ENCODE measurements around the gene TBC1D1.

Gene TBC1D1

DNA sequence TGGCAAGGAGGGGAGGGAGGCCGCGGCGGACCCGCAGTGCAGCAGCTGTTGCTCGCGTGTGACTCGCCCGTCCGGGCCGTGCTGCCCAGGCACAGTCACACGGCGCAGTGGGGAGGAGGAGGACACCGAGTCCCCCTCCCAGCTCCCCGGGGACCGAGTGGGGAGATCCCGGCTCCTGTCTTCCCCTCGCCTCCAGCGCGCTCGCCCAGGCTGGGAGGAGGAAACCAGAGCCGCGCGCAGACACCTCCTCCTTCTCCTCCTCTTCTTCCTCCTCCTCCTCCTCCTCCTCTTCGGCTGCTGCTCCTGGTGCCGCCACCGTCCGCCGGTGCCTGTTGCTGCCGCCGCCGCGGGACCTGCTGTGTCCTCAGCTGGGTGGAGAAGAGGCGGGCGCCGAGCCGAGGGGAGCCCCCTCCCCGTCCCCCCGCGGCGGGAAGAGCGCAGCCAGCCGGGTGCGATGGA lies at the start of gene TBC1D1:
TSS of gene TBC1D1 (plus strand) at position 284 of the 459 bp plus-strand sequence. CDS start 11,012 bp downstream, outside the sequence.
- peak within 1 kb of the TSS; percentile 65 for H3K4me3 ChIP-seq (ENCODE audit: low read depth, low read length)
- TF ChIP-seq CTCF (IDR thresholded peaks at IDR 0.05; ENCODE audit: low read depth, low read length): no peak

DNA sequence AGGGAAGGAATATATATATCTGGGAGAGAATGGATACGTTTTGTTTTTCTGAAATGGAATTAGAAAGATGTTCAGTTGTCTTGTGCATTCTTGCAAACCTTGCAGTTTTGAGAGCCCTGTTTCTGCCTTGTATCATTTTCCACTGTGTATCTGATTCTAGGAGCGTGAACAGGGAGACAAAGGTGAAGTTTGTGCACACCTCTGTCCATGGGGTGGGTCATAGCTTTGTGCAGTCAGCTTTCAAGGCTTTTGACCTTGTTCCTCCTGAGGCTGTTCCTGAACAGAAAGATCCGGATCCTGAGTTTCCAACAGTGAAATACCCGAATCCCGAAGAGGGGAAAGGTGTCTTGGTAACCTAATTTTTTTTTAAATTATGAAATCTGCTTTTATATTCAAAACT lies 46.7 kb upstream of the TBC1D1 start:
- no peak for TF ChIP-seq CTCF (IDR thresholded peaks at IDR 0.05; ENCODE audit: low read depth, low read length)
- H3K4me3 ChIP-seq (ENCODE audit: low read depth, low read length): no peak overlapping the region

DNA sequence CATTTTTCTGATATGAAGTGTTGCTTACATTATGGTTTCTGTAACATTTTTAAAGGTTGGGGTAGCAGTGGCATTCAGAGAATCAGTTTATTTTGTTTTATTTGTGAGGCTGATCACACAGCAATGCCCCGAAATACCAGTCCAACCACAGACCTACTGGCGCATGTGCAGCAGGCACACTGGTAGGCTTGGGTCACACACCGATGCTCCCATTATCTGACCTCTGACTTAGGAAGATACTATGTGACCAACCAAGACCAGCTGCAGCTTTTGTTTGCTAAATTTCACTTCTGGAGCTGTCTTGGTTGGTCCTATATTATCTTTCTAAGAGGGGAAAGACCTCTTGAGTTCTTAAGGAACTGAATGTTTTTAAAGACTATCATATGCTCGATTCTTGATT lies 45.7 kb upstream of the TBC1D1 start:
- no peak overlapping the region for H3K4me3 ChIP-seq (ENCODE audit: low read depth, low read length)
- no peak for TF ChIP-seq CTCF (IDR thresholded peaks at IDR 0.05; ENCODE audit: low read depth, low read length)

DNA sequence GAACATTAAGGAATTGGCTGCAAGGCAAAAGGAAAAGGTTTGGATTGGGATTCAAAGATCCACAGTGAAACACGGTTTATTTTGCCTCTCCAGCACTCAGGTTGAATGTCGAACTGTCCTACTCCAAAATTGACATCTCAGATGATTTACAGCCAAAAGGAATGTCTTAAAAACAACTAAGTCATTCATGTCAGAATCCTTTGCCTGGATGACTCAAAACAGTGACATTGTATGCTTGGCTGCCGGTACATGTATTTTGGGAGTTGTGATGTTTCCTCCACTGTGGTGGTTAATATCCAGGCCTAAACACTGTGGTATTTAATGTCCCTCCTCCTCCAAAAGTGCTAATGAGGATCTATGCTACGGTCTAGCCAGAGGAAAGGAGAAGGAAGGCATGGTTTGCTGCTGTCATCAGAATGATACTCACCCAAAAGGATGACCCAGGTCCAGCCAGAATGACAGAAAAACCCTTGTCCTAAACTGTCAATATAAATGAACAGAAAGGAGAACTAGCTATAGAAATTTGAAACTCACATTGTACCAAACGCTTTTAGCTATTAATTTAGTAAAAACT lies 43.5 kb upstream of the TBC1D1 start:
- no peak overlapping the region for H3K4me3 ChIP-seq (ENCODE audit: low read depth, low read length)
- TF ChIP-seq CTCF (IDR thresholded peaks at IDR 0.05; ENCODE audit: low read depth, low read length): no peak

DNA sequence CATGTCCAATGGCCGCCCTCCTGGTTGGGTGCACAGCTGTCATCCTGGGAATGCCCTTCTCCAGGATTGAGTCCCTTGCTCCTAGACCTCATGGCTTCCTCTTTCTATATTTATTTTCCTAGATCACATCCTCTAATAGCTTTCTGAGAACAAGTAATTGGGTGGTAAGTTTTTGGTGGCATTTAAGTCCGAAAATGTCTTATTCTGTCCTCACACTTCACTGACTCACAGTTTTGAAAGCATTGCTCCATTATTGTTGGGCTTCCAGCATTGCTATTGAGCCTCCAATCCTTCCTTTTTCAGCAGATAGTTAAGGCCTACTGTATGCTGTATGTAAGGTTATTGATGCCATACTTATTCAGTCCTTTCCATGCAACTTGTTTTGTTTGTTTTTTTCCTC lies 38.5 kb upstream of the TBC1D1 start:
- no peak overlapping the region for H3K4me3 ChIP-seq (ENCODE audit: low read depth, low read length)
- no peak for TF ChIP-seq CTCF (IDR thresholded peaks at IDR 0.05; ENCODE audit: low read depth, low read length)

DNA sequence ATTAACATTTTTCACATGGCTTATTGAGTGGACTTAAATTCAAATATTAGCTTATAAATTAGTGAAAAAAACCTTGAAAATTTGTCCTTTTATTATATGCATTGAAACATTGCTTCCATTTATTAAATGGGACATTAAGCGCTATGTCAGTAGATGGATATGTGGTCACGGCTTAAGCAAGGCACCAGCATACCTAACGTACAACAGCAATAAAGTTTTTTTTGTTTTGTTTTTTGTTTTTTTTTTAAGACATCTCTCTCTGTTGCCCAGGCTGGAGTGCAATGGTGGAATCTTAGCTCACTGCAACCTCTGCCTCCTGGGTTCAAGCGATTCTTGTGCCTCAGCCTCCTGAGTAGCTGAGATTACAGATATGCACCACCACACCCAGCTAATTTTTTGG lies 32.8 kb upstream of the TBC1D1 start:
- TF ChIP-seq CTCF (IDR thresholded peaks at IDR 0.05; ENCODE audit: low read depth, low read length): no peak
- H3K4me3 ChIP-seq (ENCODE audit: low read depth, low read length): no peak overlapping the region

DNA sequence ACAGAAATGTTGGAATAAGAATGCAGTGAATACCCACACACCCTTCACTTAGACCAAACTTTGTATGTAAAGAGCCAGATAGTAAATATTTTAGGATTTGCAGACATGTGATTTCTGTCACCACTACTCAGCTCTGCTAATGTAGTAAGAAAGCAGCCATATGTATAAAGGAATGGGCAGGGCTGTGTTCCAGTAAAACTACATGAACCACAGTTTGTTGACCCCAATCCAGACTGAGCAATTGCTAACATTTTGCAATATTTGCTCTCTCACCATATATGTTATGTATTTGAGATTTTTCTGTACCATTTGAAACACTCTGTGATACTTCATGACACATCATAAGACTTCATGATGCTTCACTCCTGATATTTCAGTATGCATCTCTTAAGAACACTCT lies 32.0 kb upstream of the TBC1D1 start:
- H3K4me3 ChIP-seq (ENCODE audit: low read depth, low read length): no peak overlapping the region
- no peak for TF ChIP-seq CTCF (IDR thresholded peaks at IDR 0.05; ENCODE audit: low read depth, low read length)

Data from WI38 (cell line).